Medulla oblongata (tissue), 1 donor: ENCODE data around the gene NRIP2.
"Not testable (repeated sequence)": the region's sequence is repeated elsewhere in the genome, so short reads cannot be mapped to it uniquely, and the experiment has no call there.

ENCODE experiments used
- DNase-seq: peaks from one replicate; pipeline ENCODE4 v3.0.0-alpha.2; 2015; ENCODE audit errors: extremely low spot score

NRIP2 gene, protein sequence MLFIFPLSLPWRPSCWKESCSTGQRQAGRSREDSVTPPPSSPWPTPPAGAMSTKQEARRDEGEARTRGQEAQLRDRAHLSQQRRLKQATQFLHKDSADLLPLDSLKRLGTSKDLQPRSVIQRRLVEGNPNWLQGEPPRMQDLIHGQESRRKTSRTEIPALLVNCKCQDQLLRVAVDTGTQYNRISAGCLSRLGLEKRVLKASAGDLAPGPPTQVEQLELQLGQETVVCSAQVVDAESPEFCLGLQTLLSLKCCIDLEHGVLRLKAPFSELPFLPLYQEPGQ

GRCh38 chr12:2834581-2835491, at the start of gene NRIP2:
Gene NRIP2 (minus strand): TSS chr12:2835035. CDS start chr12:2834983, 52 bp downstream.
- peak; percentile 73 for DNase-seq

DNA sequence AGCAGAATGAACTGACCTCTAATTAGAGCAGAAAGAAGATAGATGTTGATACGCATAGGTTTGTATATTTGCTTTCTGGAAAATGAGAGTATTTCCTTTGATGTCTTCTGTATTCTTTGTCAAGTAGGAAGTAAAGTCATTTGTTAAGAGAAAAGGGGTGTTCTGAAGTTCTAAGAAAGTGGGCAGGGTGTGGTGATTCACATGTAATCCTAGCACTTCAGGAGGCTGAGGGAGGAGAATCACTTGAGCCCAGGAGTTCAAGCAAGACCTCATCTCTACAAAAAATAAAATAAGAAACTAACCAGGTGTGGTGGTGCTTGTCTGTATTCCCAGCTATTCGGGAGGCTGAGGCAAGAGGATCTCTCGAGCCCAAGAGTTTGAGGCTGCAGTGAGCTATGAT, 45.0 kb upstream of the NRIP2 start:
- DNase-seq = no peak

DNA sequence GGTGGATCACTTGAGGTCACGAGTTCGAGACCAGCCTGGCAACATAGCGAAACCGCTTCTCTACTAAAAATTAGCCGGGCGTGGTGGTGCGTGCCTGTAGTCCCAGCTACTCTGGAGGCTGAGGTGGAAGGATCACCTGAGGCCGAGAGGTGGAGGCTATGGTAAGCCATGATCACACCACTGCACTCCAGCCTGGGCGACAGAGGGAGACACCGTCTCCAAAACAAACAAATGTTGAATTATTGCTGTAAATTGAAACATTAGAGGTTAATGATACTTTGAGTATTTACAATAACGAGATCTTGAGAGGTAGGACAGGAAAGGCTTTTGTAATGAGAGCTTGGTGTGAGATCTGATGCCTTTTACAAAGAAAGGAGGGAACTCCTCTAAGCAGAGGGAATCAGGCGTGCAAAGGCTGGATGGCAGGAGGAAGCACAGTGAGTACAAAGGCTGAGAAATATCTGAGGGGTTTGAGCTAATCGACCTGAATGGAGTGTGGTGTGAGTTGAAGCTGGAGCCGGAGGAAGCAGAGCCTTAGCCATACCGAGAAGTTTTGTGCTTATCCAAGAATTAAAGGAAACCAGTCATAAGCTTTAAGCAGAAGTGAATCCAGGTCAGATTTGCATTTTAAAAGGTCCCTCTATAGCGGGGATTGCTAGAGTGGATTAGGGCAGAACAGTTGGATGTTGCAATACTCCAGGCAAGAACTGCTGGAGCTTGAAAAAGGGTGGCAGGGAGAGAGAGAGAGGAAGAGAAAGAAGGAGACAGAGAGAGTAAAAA, 43.3 kb upstream of the NRIP2 start:
- peak; percentile 60 for DNase-seq

- peak; percentile 94 for DNase-seq
These were observed 42.5 kb upstream of the NRIP2 start, which contains the start of the genes FOXM1 and RHNO1 for GRCh38 chr12:2877047-2877952. Gene FOXM1 (minus strand): TSS chr12:2877174. CDS start chr12:2874478, 2,696 bp downstream. Gene RHNO1 (plus strand): TSS chr12:2877223. CDS start chr12:2885367, 8,144 bp downstream.

- DNase-seq = no peak
These were observed 41.7 kb upstream of the NRIP2 start for GRCh38 chr12:2876431-2877046.

GRCh38 chr12:2868986-2869632, 34.3 kb upstream of the NRIP2 start:
- not testable (repeated sequence) for DNase-seq

DNA sequence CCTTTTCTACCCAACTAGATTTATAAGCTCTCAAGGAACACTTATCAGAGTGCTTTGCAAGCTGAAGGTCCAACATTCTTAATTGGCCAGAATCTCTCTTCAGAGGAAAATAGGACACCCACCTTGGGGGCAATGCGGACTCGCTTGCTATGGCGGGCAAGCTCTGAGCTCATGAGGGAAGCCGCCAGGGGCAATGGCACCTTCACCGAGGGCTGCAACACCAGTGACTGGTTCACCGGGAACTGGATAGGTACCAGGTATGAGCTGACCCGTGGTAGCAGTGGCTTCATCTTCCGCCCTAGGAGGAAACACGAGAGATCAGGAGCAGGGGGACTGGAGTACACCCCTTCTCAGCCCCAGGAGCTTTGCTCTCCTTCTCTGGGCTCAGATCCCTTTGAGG, 29.4 kb upstream of the NRIP2 start:
- no peak for DNase-seq

DNA sequence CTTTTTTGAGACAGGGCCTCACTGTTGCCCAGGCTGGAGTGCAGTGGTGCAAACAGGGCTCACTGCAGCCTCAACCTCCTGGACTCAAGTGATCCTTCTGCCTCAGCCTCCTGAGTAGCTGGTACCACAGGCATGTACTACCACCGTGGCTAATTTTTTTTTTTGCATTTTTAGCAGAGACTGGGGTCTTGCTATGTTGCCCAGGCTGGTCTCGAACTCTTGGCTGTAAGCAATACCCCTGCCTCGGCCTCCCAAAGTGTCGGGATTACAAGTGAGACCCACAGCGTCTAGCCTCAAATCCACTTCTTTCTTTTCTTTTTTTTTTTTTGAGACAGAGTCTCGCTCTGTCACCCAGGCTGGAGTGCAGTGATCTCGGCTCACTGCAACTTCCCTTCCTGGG, 28.6 kb upstream of the NRIP2 start:
- DNase-seq = not testable (repeated sequence)

- no peak for DNase-seq
These were observed 28.0 kb upstream of the NRIP2 start for GRCh38 chr12:2862876-2863275.

- no peak for DNase-seq
These were observed 25.3 kb upstream of the NRIP2 start for GRCh38 chr12:2860170-2860569.

- DNase-seq = no peak
These were observed 24.1 kb upstream of the NRIP2 start for GRCh38 chr12:2858944-2859421.

GRCh38 chr12:2858334-2858733, 23.5 kb upstream of the NRIP2 start:
- no peak for DNase-seq

DNA sequence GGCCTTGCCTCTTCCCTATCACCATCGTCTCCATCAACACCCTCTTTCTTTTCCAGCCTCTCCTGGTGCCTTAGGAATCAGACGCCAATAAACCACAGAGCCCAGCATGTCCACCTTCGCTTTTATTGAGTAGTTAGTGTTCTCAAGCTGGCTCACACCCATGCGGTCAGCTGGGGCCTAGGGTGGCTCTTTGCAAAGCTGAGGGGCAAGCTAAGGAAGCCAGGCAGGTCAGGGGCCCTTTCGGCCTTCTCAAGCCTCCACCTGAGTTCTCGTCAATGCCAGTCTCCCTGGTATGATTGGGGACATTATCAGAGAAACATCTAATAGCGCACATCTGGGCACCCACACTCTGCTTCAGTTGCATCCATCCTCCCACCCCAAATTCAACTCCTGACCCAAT, 22.7 kb upstream of the NRIP2 start:
- no peak for DNase-seq

DNA sequence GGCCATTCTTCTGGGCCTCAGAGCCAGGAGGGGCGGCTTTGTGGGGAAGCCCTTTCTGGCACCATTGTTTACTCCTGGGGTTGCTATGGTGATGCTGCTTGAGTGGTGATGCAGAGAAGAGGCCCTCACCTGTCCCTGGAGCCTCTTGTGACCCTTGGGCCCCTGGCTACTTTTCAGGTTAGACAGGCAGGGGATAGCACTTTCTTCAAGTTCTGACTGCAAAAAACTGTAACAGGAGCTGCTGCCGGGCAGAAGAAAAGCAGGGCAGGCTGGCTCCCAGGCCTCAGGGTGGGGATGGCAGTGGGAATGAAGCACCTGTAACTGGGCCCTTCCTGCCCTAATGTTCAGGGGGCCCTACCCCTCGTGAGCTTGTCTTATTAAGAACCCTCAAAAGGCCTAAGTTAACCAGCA, 22.2 kb upstream of the NRIP2 start, which contains the start of gene TEX52:
Gene TEX52 (minus strand): TSS at position 19 of the 411 bp plus-strand sequence. CDS start 13 bp downstream, at position 6.
- DNase-seq = no peak

- DNase-seq = no peak
These were observed 21.2 kb upstream of the NRIP2 start for GRCh38 chr12:2856051-2856450.

GRCh38 chr12:2855546-2855945, 20.7 kb upstream of the NRIP2 start:
- no peak for DNase-seq

DNA sequence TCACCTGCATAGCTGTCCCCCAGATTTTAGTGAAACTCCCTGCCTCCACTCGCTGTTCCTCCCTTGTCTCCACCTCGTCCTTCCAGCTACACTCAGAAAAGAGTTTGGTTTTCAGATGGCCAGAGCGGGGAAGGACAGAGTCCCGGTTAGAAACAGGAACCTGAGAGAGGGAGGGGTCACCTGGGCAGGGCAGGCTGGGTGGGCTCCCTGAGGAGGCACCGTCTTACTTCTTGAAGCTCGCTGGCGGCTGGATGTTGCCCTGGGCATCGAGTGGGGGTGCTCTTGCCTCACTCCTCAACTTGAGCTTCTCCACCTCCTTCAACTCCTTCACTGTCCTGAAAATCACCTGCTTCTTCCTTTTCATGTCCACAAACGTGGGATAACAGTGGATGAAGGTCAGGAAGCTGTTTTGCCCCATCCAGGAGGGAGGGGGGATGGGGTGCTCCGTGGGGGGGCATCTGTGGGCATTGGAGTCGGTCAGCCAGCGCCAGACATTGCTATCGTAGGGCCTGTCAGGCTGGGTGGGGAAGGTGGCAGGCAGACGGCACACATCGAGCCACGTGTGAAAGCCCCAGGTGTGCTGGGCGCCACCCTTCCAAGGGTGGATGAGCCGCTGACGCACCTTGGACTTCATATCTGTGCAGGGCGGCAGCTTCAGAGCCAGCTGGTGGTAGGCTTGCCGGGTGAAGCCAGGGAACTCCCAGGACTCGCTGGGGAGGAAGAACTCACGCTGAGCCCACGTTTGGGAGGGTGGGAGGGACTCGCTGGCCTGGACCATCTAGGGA, 20.0 kb upstream of the NRIP2 start:
- DNase-seq = no peak

GRCh38 chr12:2853626-2854025, 18.8 kb upstream of the NRIP2 start:
- DNase-seq = peak; percentile 84

DNA sequence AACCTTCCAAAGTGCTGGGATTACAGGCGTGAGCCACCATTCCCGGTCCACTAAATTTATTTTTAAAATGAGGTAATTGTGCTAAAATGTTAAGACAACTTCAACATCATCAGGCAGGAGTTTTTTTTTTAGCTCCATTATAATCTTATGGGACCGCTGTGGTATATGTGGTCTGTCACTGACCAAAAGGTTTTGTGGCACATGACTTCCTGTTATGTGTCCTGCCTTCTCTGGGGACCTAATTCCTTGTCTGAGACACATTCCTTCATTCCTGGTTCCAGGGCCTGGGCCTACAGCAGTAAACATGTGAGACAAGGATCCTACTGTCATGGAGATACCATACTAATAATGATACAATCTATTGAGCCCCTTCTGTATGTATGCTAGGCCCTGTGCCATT, 17.1 kb upstream of the NRIP2 start:
- no peak for DNase-seq
